Measurements from ENCODE around the gene CBX4. TPM values are rescaled to one million over a fixed set of nuclear protein-coding genes. Genes with fewer than 3 reads are reported as not detected.

Gene CBX4
- total RNA-seq, result 10 to 100 TPM; 11.5 to 20.6 (median 13.4) TPM

DNA sequence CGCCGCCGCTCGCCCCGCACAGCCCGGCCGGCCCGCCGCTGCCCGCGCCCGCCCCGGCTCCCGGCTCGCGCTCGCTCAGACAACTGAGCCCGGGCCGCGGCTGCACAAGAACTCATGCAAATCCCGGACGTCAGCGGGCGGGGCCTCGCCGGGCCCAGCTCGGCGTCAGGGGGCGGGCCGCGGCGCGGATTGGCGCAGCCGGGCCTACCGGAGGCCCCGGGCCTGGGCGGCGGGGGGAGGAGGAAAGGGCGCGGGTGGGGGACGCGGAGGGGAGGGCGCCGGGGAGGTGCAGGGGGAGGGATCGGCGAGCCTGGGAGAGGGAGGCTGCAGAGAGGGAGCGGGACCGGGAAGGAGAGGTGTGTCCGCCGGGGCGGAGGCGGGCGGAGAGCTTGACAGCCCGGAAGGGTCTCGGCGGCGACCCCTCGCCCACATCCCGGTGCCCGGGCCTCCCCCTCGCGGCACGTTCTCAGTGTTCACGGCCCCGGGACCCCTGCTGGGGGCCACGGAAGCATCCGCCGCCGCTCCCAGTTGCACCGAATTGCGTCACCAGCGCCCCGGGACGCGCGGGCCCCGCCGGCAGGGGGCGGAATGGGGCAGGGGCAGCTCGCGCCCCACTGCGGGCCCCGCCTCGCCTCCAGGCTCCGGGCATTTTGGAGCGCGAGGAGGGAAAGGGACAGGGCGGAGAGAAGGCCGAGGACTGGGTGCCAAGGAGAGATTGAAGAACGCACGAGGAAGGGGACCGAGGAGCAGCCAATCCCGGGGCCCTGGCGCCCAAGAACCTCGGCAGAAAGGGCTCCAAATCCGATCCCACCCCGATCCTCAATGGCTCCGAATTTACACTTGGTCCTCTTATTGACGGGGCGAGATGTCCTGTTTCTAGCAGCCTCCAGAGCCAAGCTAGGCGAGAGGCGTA is at the start of gene CBX4:
CBX4 (minus strand) TSS at position 85 of the 913 bp plus-strand sequence. CDS start 189 bp downstream, outside the sequence.
- DNase-seq (ENCODE audit: low spot score in 2 of 2), result peak; percentile 95 to 96
- TF ChIP-seq, protein P1, sequence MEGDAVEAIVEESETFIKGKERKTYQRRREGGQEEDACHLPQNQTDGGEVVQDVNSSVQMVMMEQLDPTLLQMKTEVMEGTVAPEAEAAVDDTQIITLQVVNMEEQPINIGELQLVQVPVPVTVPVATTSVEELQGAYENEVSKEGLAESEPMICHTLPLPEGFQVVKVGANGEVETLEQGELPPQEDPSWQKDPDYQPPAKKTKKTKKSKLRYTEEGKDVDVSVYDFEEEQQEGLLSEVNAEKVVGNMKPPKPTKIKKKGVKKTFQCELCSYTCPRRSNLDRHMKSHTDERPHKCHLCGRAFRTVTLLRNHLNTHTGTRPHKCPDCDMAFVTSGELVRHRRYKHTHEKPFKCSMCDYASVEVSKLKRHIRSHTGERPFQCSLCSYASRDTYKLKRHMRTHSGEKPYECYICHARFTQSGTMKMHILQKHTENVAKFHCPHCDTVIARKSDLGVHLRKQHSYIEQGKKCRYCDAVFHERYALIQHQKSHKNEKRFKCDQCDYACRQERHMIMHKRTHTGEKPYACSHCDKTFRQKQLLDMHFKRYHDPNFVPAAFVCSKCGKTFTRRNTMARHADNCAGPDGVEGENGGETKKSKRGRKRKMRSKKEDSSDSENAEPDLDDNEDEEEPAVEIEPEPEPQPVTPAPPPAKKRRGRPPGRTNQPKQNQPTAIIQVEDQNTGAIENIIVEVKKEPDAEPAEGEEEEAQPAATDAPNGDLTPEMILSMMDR (IDR thresholded peaks at IDR 0.05), result peak; percentile 67 to 77 (median 71)
- TF ChIP-seq POLR2AphosphoS5 (IDR thresholded peaks at IDR 0.05) (peak in 2 of 3 donors; percentile 25 to 76), POLR2A (IDR thresholded peaks at IDR 0.05) (peak; percentile 34)
- intact Hi-C loops (cut with DNase I; ENCODE audit: low total_unique reads), result loop anchor here (1.0 to 5.0 kb wide), 2 partner anchors 41 to 1548 kb away; no protein-coding TSS in a partner anchor
- Histone ChIP-seq H3K27me3 (peaks cover 11 to 37% of the 10 kb centered on the region in 2 donors), H3K4me3 (peak within 1 kb of the TSS; percentile 74 to 96 (median 80)), H3K27ac (peak within 1 kb of the TSS; percentile 92 to 98), H3K9me3 (no peaks in the 10 kb centered on the region), H3K36me3 (no peaks in the 10 kb centered on the region), H3K4me1 (peaks cover 29 to 42% of the 10 kb centered on the region in 2 donors)

DNA sequence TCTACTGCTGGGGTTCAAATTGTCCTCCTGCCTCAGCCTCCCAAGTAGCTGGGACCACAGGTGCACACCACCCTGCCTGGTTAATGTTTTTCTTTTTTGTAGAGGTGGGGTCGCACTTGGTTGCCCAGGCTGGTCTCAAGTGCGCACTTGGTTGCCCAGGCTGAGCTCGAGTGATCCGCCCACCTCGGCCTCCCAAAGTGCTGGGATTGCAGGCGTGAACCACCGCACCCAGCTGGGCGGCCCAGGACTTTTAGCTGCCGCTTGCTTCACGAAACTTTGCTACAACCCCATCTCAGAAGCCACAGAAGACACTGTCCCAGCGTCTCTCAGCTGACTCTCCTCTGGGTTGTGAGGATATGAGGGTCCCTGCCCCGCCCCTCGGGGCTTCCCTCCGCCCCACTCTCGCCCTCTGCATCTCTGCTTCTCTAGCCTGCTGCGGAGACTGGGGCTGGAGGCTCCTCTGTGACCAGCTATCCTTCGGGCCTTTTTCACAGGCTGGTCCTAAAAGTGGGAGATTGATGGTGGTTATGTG is 48.8 kb upstream of the CBX4 start:
- Histone ChIP-seq H3K4me1 (peaks cover 0 to 6% of the 10 kb centered on the region in 2 donors), H3K27ac (no peak overlapping the region), H3K36me3 (no peaks in the 10 kb centered on the region), H3K9me3 (no peaks in the 10 kb centered on the region), H3K4me3 (no peak overlapping the region), H3K27me3 (peaks cover 0 to 29% of the 10 kb centered on the region in 2 donors)
- DNase-seq (ENCODE audit: low spot score in 2 of 2), result no peak
- intact Hi-C loops (cut with DNase I; ENCODE audit: low total_unique reads), result loop anchor here (10.0 kb wide), 1 partner anchor 663 kb away; no protein-coding TSS in a partner anchor
- TF ChIP-seq, protein P1 (IDR thresholded peaks at IDR 0.05), result no peak
- TF ChIP-seq POLR2AphosphoS5 (IDR thresholded peaks at IDR 0.05) (no peak), POLR2A (IDR thresholded peaks at IDR 0.05) (no peak)

DNA sequence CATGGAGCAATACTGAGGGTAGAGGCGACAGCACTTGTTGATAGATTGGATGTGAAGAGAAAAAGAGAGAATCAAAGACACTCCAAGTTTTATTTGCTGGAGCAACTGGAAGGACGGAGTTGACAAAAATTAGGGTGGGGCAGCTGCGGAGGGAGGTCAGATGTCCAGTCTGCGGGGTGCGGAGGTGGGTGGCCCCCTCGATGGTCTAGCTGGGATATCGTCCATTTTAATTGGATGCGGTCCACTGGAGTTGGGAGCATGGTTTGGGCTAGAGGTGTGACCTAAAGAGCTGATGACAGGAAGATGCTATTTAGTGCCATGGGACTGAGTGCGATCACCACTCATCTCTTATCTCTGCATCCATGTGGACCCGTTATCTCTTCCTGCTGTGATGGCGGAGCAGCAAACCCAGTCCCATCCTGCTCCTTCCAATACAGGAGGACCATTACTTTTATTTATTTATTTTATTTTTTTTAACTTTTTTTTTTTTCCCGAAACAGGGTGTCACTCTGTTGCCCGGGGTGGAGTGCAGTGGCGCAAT is 48.3 kb upstream of the CBX4 start:
- Histone ChIP-seq H3K36me3 (no peaks in the 10 kb centered on the region), H3K27me3 (peaks cover 0 to 29% of the 10 kb centered on the region in 2 donors), H3K4me1 (peaks cover 0 to under 1% of the 10 kb centered on the region in 2 donors), H3K27ac (no peak overlapping the region), H3K9me3 (no peaks in the 10 kb centered on the region), H3K4me3 (no peak overlapping the region)
- no peak for DNase-seq (ENCODE audit: low spot score in 2 of 2)
- intact Hi-C loops (cut with DNase I; ENCODE audit: low total_unique reads), result loop anchor here (10.0 kb wide), 1 partner anchor 663 kb away; no protein-coding TSS in a partner anchor
- no peak for TF ChIP-seq POLR2AphosphoS5 (IDR thresholded peaks at IDR 0.05)
- TF ChIP-seq POLR2A (IDR thresholded peaks at IDR 0.05), result no peak

DNA sequence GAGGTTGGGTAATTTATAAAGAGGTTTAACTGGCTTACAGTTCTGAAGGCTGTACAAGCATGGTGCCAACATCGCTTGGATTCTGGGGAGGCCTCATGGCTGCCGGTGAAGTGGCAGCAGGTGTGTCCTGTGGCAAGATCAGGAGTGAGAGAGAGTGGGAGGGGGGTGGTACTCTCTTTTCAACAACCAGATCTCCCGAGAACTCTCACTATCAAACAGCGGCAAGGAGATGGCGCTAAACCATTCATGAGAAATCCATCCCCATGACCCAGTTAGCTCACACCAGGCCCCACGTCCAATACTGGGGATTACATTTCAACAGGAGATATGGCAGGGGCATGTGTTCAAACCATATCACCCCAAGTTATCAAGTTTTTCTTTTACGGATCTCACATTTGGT is 44.0 kb upstream of the CBX4 start:
- intact Hi-C loops (cut with DNase I; ENCODE audit: low total_unique reads), result loop anchor here (10.0 kb wide), 1 partner anchor 658 kb away; no protein-coding TSS in a partner anchor
- Histone ChIP-seq H3K36me3 (no peaks in the 10 kb centered on the region), H3K4me3 (no peak overlapping the region)

More for the DNA sequence above, 44.0 kb upstream of the CBX4 start:
- DNase-seq (ENCODE audit: low spot score in 2 of 2), result no peak
- H3K9me3 ChIP-seq, result no peaks in the 10 kb centered on the region
- no peak for TF ChIP-seq POLR2A (IDR thresholded peaks at IDR 0.05)
- TF ChIP-seq, protein P1 (IDR thresholded peaks at IDR 0.05), result no peak
- no peak for TF ChIP-seq POLR2AphosphoS5 (IDR thresholded peaks at IDR 0.05)
- H3K27ac ChIP-seq, result no peak overlapping the region
- no peaks in the 10 kb centered on the region for H3K4me1 ChIP-seq
- peaks cover 0 to 13% of the 10 kb centered on the region in 2 donors for H3K27me3 ChIP-seq
